Esophagus muscularis mucosa (tissue), 3 donors: ENCODE data around the gene BICD2.

ENCODE experiments used
- POLR2A ChIP-seq: fragments of 450-650 bp; IDR thresholded peaks from one replicate; pipeline ENCODE4 v1.6.1; 2017; ENCODE audit warnings: antibody characterized with exemption, moderate library complexity, mild to moderate bottlenecking, low read depth
- POLR2AphosphoS5 ChIP-seq, 2 donors: sonication (generic); formaldehyde crosslinking; IDR thresholded peaks; one replicate each; pipeline ENCODE4 v1.6.1; 2017; ENCODE audit warnings: antibody characterized with exemption in 2 of 2
- TF ChIP-seq, protein P1 (sequence below), 3 experiments: fragments of 200-600 bp in 2 of 3; fragments of 450-650 bp in 1 of 3; sonication (generic) in 2 of 3; IDR thresholded peaks; one replicate each; pipeline ENCODE4 v1.5.1; 2017 to 2019; ENCODE audit warnings: antibody characterized with exemption in 3 of 3, mild to moderate bottlenecking in 2 of 3, moderate library complexity in 1 of 3

DNA sequence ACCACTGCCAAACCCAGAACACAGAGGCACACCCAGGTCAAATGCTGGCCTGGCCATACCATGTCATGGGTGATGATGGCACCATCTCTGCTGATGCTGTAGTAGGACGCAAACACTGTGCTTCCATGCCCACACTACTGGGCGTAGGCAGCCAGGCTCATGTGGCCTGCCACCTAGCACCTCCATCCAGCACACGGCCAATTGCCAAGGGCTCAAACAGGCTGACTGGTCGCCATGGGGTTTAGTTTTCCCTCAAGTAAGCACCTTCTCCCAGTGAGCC, 39.4 kb downstream of the BICD2 start:
- TF ChIP-seq, protein P1, sequence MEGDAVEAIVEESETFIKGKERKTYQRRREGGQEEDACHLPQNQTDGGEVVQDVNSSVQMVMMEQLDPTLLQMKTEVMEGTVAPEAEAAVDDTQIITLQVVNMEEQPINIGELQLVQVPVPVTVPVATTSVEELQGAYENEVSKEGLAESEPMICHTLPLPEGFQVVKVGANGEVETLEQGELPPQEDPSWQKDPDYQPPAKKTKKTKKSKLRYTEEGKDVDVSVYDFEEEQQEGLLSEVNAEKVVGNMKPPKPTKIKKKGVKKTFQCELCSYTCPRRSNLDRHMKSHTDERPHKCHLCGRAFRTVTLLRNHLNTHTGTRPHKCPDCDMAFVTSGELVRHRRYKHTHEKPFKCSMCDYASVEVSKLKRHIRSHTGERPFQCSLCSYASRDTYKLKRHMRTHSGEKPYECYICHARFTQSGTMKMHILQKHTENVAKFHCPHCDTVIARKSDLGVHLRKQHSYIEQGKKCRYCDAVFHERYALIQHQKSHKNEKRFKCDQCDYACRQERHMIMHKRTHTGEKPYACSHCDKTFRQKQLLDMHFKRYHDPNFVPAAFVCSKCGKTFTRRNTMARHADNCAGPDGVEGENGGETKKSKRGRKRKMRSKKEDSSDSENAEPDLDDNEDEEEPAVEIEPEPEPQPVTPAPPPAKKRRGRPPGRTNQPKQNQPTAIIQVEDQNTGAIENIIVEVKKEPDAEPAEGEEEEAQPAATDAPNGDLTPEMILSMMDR (IDR thresholded peaks at IDR 0.05) = no peak
- TF ChIP-seq POLR2A = no peak
- no peak for TF ChIP-seq POLR2AphosphoS5 (IDR thresholded peaks at IDR 0.05)
